ENCODE results near the gene KLF4.

KLF4 gene

DNA sequence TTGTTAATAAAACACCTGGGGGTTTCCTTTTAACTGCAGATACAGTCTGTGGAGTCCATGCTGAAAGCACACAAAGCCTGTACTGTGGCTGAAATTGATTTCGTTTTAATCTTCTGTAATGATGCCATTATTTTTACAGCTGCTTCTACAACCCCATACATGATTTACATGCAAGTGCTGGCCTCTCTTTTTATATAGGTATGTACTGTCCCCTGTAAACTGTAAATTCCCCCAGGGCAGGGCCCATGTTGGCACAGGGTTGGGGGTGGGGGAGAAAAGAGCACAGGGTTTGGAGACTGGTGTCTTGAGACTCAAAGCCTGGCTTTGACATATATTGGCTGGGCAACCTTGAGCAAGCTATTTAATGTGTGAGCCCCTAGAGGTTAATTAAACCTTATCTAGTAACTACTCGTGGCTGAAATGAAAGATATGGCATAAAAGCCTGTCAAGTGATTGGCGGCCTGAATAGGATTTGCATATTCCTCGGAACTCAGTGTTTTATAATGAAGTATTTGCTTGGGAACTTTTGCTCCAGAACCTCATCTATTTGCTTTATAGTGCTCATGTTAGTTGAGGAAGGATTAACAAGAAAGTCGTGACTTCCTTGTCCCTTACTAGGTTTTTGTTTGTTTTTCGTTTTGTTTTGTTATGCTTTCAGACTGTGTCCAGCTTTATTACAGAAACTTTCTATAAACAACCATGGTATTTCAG lies 34.0 kb downstream of the KLF4 start:
- no peak for DNase-seq (ENCODE audit: low read depth in 3 of 3)

DNA sequence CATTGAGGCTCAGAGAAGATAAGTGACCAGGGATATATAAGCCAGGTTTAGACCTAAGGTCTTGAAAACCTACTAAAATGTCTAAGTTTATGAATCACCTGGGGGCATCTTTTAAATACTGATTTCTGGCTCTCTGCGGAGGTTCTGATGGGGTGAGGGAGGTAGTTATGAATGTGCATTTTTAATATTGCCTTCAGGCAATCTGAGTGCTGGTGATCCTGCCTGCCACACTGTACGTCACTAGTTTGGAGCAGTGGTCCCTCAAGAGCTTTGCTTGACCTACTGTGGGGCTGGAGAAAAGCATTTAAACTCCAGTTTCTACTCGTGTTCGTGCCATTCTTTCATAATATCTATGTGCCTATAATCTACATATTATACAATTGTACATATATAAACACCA lies 36.1 kb downstream of the KLF4 start:
- no peak for DNase-seq (ENCODE audit: low read depth in 3 of 3)

DNA sequence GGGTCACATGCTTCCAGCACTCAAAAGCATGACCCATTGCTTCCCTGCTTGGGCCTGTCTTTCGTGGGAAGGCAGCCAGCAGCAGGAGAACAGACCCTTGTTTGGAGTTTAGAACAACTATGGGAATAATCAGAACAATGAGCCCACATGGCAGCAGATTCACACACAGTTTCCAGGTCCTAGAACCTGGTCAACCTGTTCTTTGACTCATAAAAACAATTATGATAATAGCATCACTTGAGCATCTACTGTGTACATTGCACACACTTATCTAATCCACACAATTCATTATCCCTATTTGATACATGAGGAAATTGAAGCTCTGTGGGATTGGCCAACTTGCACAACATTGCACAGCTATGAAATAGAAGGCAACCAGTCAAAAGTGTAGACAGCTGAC lies 41.7 kb downstream of the KLF4 start:
- DNase-seq (ENCODE audit: low read depth in 3 of 3), result no peak

DNA sequence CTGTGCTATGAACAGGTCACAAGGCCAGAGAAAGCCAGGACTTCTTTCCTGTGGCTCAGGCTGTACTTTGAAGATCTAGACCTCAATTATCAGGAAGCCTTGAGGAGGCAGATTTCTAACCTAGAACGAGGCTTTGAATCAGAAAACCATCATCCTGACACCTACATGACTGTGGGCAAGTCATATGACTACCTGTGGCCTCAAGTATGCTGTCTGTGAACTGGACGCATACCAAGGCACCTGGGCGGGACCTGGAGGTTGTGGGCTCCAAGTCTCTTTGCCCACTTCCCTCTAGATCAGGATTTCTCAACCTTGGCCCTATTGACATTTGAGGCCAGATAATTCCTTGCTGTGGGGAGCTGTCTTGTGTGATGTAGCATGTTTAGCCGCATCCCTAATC lies 42.5 kb downstream of the KLF4 start:
- no peak for DNase-seq (ENCODE audit: low read depth in 3 of 3)

GRCh38 chr9:107446491-107446890 lies 43.1 kb downstream of the KLF4 start:
- no peak for DNase-seq (ENCODE audit: low read depth in 3 of 3)

DNA sequence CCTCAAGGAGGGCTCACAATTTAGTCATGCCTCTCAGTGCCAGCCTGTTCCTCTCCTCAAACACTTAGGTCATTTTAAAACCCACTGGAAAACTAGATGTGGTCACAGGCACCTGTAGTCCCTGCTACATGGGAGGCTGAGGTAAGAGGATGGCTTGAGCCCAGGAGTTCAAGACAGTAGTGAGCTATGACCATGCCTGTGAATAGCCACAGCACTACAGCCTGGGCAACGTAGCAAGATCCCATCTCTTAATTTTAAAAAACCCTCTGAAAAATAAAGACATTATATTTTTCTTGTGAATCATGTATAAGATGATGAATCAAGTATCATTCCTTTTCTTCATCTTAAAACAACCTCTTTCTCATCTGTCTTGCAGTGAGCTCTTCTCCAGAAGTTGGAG lies 45.8 kb downstream of the KLF4 start:
- no peak for DNase-seq (ENCODE audit: low read depth in 3 of 3)

DNA sequence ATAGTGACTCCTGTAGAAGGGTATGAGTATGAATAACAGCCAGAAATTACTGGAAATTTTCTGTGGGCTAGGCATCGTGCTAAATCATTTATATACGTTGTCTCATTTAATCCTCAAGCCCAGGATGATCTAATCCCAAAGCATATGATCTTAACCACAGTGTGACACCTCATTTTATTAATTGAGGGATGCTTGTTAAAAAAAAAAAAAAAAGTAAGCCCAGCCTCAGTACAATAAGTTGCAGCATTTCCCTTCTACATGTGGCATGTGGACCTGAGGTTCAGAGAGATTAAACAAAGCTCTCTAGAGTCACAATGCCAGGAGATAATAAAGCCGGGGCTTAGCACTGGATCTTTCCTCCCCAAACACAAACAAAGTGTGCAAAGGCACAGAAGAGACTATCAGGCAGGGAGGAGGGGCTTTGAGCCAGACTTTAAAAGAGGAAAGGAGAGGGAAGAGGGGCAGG lies 49.5 kb downstream of the KLF4 start:
- no peak for DNase-seq (ENCODE audit: low read depth in 3 of 3)

GRCh38 chr9:107438211-107439031 lies 51.1 kb downstream of the KLF4 start:
- no peak for DNase-seq (ENCODE audit: low read depth in 3 of 3)

DNA sequence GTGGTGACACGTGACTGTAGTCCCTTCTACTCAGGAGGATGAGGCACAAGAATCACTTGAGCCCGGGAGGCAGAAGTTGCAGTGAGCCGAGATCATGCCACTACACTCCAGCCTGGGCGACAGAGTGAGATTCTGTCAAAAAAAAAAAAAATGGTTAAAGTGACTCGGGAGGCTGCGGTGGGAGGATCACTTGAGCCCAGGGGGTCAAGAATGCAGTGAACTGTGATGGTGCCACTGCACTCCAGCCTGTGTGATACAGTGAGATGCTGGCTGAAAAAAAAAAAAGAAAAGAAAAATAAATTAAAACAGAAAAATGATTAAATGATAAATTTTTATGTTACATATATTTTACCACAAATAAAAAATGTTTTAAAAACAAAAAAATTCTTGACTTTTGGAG lies 51.9 kb downstream of the KLF4 start:
- no peak for DNase-seq (ENCODE audit: low read depth in 3 of 3)

DNA sequence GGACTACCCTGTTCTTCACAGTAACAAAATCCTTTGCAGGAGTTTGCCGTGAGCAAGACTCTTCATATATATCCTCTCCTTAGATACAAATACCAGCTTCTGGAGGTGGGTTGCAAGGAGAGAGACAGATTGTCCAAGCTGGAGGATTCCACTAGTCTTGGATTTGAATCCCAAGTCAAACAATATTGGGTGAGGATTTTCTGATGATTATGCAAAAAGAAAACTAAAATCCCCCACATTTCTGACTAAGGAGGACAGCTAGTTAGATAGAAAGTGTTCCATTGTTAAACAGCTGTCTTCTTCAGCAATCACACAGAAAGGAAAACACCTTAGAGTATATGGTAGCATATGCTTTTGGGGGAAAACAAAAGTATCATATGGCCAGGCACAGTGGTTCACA lies 54.2 kb downstream of the KLF4 start:
- no peak for DNase-seq (ENCODE audit: low read depth in 3 of 3)
